GM12878 (cell line): Measurements from ENCODE around the gene COL4A1. TPM values are rescaled to one million over a fixed set of nuclear protein-coding genes. Genes with fewer than 3 reads are reported as not detected.

ENCODE experiments used
- ATAC-seq: fragments of 200-7000 bp; cut with Tn5 transposase; 3 replicates; pipeline ENCODE4 v1.9.1; 2020; ENCODE audit warnings: mild to moderate bottlenecking, moderate library complexity
- BruUV-seq: library from RNA; stranded (reverse); fragments of 400-500 nt; replicated peaks from 2 replicates; lab custom pipeline; 2021; lab: Mats Ljungman, UMichigan
- CTCF ChIA-PET: fragments of 300-600 bp; sonication (Branson Sonifier 250); formaldehyde crosslinking; extraction: SDS; loops from one replicate; lab custom pipeline; 2021; ENCODE audit warnings: inconsistent platforms; lab: Yijun Ruan, JAX
- POLR2A ChIA-PET: fragments of 350-600 bp; formaldehyde crosslinking; extraction: SDS; loops from one replicate; lab custom pipeline; 2021; ENCODE audit warnings: inconsistent platforms; lab: Charles Lee
- RAD21 ChIA-PET: fragments of 300-600 bp; sonication (Branson Sonifier 250); formaldehyde crosslinking; loops from one replicate; lab custom pipeline; 2023; ENCODE audit warnings: antibody characterized with exemption; ENCODE audit not compliant: unreplicated experiment; lab: Charles Lee
- SMC1A ChIA-PET: fragments of 300-600 bp; sonication (Branson Sonifier 250); formaldehyde crosslinking; loops from one replicate; lab custom pipeline; 2023; ENCODE audit not compliant: unreplicated experiment, uncharacterized antibody; lab: Charles Lee
- DNase-seq: peaks from one replicate; pipeline ENCODE4 v3.0.0-alpha.2; 2011; ENCODE audit warnings: low read depth, low spot score
- FAIRE-seq: peaks from 3 replicates; lab custom pipeline; 2011; peaks lifted over from hg19 to GRCh38; lab: Jason Lieb, UNC
- H2AFZ ChIP-seq: 2 replicates; pipeline ENCODE4 v1.6.0; 2011; ENCODE audit warnings: low read depth, low read length, control low read depth; ENCODE audit not compliant: control insufficient read depth
- H3K27ac ChIP-seq: 2 replicates; pipeline ENCODE4 v1.5.1; 2011; ENCODE audit warnings: control low read depth; ENCODE audit not compliant: control insufficient read depth, insufficient read depth
- H3K27me3 ChIP-seq, 2 experiments: replicated peaks in 1 of 2; 2 replicates each; pipeline versions ENCODE4 v1.6.0 to v1.6.1; 2011; ENCODE audit warnings: low read length in 1 of 2; ENCODE audit not compliant: control insufficient read depth in 2 of 2, insufficient read depth in 2 of 2
- H3K36me3 ChIP-seq, 2 experiments: 2 replicates each; pipeline ENCODE4 v1.5.1; 2011; ENCODE audit warnings: low read length in 1 of 2; ENCODE audit not compliant: control insufficient read depth in 2 of 2, insufficient read depth in 2 of 2
- H3K4me1 ChIP-seq: 2 replicates; pipeline ENCODE4 v1.6.1; 2011; ENCODE audit warnings: mild to moderate bottlenecking, low read length, moderate library complexity, mixed read lengths; ENCODE audit not compliant: control insufficient read depth, insufficient read depth
- H3K4me2 ChIP-seq: 2 replicates; pipeline ENCODE4 v1.6.0; 2011; ENCODE audit warnings: control low read depth; ENCODE audit not compliant: control insufficient read depth, insufficient read depth
- H3K4me3 ChIP-seq: fragments of 200-600 bp; sonication (generic); 2 replicates; pipeline ENCODE4 v1.5.1; 2016
- H3K79me2 ChIP-seq: 2 replicates; pipeline ENCODE4 v1.6.0; 2011; ENCODE audit warnings: low read length; ENCODE audit not compliant: control insufficient read depth, insufficient read depth
- H3K9ac ChIP-seq: 2 replicates; pipeline ENCODE4 v1.8.0; 2011; ENCODE audit warnings: low read length, control low read depth, mixed read lengths; ENCODE audit not compliant: control insufficient read depth, insufficient read depth
- H3K9me3 ChIP-seq: replicated peaks from 3 replicates; pipeline ENCODE4 v1.5.1; 2011; ENCODE audit warnings: mild to moderate bottlenecking, low read length; ENCODE audit not compliant: control insufficient read depth, insufficient read depth
- H4K20me1 ChIP-seq: 2 replicates; pipeline ENCODE4 v1.6.0; 2011; ENCODE audit not compliant: control insufficient read depth, insufficient read depth
- CEBPB ChIP-seq, 2 experiments: fragments of 150-350 bp in 1 of 2; IDR thresholded peaks; 2 replicates each; pipeline ENCODE4 v1.6.1; 2012 to 2014; ENCODE audit warnings: low read depth in 2 of 2, low read length in 2 of 2, borderline replicate concordance in 1 of 2, inconsistent platforms in 1 of 2
- DPF2 ChIP-seq: fragments of 450-650 bp; IDR thresholded peaks from 2 replicates; pipeline ENCODE4 v1.6.1; 2017; ENCODE audit warnings: mild to moderate bottlenecking
- ELK1 ChIP-seq: IDR thresholded peaks from 2 replicates; pipeline ENCODE4 v1.6.1; 2012; ENCODE audit warnings: low read depth, low read length, improper control_type of control experiment
- HDAC2 ChIP-seq: fragments of 200-600 bp; sonication (generic); IDR thresholded peaks from 2 replicates; pipeline ENCODE4 v1.6.1; 2017
- IRF5 ChIP-seq: fragments of 450-650 bp; IDR thresholded peaks from 2 replicates; pipeline ENCODE4 v1.6.1; 2017; ENCODE audit warnings: borderline replicate concordance
- NRF1 ChIP-seq: conservative IDR thresholded peaks from 2 replicates; pipeline ENCODE4 v1.6.1; 2011; ENCODE audit warnings: mild to moderate bottlenecking, low read depth, low read length, improper control_type of control experiment
- PML ChIP-seq: IDR thresholded peaks from 2 replicates; pipeline ENCODE4 v1.6.1; 2012; ENCODE audit warnings: low read length, inconsistent platforms
- RCOR1 ChIP-seq: conservative IDR thresholded peaks from 2 replicates; pipeline ENCODE4 v1.6.1; 2012; ENCODE audit warnings: low read depth, low read length, improper control_type of control experiment
- SIX5 ChIP-seq: IDR thresholded peaks from 2 replicates; pipeline ENCODE4 v1.6.1; 2011; ENCODE audit warnings: mild to moderate bottlenecking, low read depth, low read length, moderate library complexity; ENCODE audit not compliant: severe bottlenecking
- ZNF24 ChIP-seq: fragments of 450-650 bp; IDR thresholded peaks from 2 replicates; pipeline ENCODE4 v1.6.1; 2017; ENCODE audit warnings: antibody characterized with exemption, mild to moderate bottlenecking
- WGBS: methylation state at CpG from one replicate; pipeline ENCODE4 v1.1.6; 2016; ENCODE audit warnings: low lambda C conversion rate; ENCODE audit not compliant: insufficient replicate concordance, insufficient coverage; ENCODE audit errors: missing lambda C conversion rate; 5-methylcytosine and 5-hydroxymethylcytosine counted together
- in situ Hi-C: fragments of 300-500 bp; cut with MboI; formaldehyde crosslinking; loops from 9 replicates; pipeline ENCODE4 v1.14.3; 2018; ENCODE audit warnings: mixed read lengths
- intact Hi-C: fragments of 100-400 bp; cut with micrococcal nuclease; formaldehyde crosslinking; loops from one replicate; pipeline ENCODE4 v1.14.2; 2022; ENCODE audit not compliant: unreplicated experiment
- polyA plus RNA-seq, 11 experiments: library from polyadenylated mRNA; depleted of rRNA in 4 of 11; unstranded in 6 of 11; stranded (reverse) in 5 of 11; fragments of >200 nt; fragmentation: Nextera tagmentation in 4 of 11; fragmentation: Illumina TruSeq in 1 of 11; extraction: Ambion mirVana in 4 of 11; extraction: Trizol in 1 of 11; gene quantifications; 1 replicate in 1 of 11; 2 replicates in 10 of 11; pipeline versions ENCODE4 v1.2.1 to v1.2.3, GENCODE V29; 2011 to 2016; ENCODE audit warnings: inconsistent platforms in 2 of 11, missing spikeins in 2 of 11, low read depth in 1 of 11
- total RNA-seq, 4 experiments: library from RNA; depleted of rRNA in 3 of 4; stranded (reverse); fragments of >200 nt in 3 of 4; fragmentation: Illumina TruSeq in 1 of 4; extraction: Trizol in 1 of 4; gene quantifications; 2 replicates each; pipeline versions ENCODE4 v1.2.1 to v1.2.3, GENCODE V29; 2013 to 2021
- TF ChIP-seq, protein P1 (sequence below): fragments of 450-650 bp; IDR thresholded peaks from 2 replicates; pipeline ENCODE4 v1.6.1; 2016; ENCODE audit warnings: mild to moderate bottlenecking, moderate library complexity, borderline replicate concordance

Gene COL4A1
- total and polyA plus RNA-seq, 10 of the 15 experiments (the other 5 are each of a cell fraction or from before 2014, with no cell fraction given), result 0.07 to 0.31 (median 0.13) TPM; not detected in 6

- ChIA-PET SMC1A (interaction anchor here (1.9 kb wide), 1 partner anchor 162 kb away, joined by 10 read pairs; no protein-coding TSS in a partner anchor), CTCF (interaction anchor here (0.8 to 3.4 kb wide), 7 partner anchors 20 to 195 kb away, joined by 3 to 24 read pairs (median 3); no protein-coding TSS in a partner anchor), POLR2A (no interaction called here), RAD21 (interaction anchor here (1.1 to 4.4 kb wide), 2 partner anchors 163 to 196 kb away, joined by 9 to 15 read pairs; no protein-coding TSS in a partner anchor)
- DNase-seq, result no peak
- no peaks in the 10 kb centered on the region for H3K4me1 ChIP-seq
- no peak for ATAC-seq
- no peaks in the 10 kb centered on the region for H3K79me2 ChIP-seq
- H3K27ac ChIP-seq, result no peak overlapping the region
- no peak overlapping the region for H2AFZ ChIP-seq
- no peaks in the 10 kb centered on the region for H3K9me3 ChIP-seq
- no peak overlapping the region for H3K4me3 ChIP-seq
- no TSS peak for BruUV-seq
- no peaks in the 10 kb centered on the region for H4K20me1 ChIP-seq
- no peaks in the 10 kb centered on the region for H3K36me3 ChIP-seq
- FAIRE-seq, result no peak
- in situ Hi-C loops, result no loop called here
- 65% methylated on average over 27 of the region's 27 CpGs for WGBS
- TF ChIP-seq ELK1 (no peak), PML (no peak), NRF1 (no peak), RCOR1 (no peak), CEBPB (IDR thresholded peaks at IDR 0.05; ENCODE audit: borderline replicate concordance in 1 of 2, low read depth in 2 of 2, low read length in 2 of 2) (no peak), DPF2 (no peak), HDAC2 (no peak), ZNF24 (no peak), IRF5 (no peak), SIX5 (no peak)
- TF ChIP-seq, protein P1, sequence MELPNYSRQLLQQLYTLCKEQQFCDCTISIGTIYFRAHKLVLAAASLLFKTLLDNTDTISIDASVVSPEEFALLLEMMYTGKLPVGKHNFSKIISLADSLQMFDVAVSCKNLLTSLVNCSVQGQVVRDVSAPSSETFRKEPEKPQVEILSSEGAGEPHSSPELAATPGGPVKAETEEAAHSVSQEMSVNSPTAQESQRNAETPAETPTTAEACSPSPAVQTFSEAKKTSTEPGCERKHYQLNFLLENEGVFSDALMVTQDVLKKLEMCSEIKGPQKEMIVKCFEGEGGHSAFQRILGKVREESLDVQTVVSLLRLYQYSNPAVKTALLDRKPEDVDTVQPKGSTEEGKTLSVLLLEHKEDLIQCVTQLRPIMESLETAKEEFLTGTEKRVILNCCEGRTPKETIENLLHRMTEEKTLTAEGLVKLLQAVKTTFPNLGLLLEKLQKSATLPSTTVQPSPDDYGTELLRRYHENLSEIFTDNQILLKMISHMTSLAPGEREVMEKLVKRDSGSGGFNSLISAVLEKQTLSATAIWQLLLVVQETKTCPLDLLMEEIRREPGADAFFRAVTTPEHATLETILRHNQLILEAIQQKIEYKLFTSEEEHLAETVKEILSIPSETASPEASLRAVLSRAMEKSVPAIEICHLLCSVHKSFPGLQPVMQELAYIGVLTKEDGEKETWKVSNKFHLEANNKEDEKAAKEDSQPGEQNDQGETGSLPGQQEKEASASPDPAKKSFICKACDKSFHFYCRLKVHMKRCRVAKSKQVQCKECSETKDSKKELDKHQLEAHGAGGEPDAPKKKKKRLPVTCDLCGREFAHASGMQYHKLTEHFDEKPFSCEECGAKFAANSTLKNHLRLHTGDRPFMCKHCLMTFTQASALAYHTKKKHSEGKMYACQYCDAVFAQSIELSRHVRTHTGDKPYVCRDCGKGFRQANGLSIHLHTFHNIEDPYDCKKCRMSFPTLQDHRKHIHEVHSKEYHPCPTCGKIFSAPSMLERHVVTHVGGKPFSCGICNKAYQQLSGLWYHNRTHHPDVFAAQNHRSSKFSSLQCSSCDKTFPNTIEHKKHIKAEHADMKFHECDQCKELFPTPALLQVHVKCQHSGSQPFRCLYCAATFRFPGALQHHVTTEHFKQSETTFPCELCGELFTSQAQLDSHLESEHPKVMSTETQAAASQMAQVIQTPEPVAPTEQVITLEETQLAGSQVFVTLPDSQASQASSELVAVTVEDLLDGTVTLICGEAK, result no peak
- H3K9ac ChIP-seq, result no peak overlapping the region
- H3K27me3 ChIP-seq, result no peaks in the 10 kb centered on the region; a peak in 1 of 4 replicates
- H3K4me2 ChIP-seq, result no peak overlapping the region
- intact Hi-C loops, result no loop called here
Observed at GRCh38 chr13:110248449-110249143, 58.4 kb downstream of the COL4A1 start.
